Mucosa of rectum (tissue), 2 donors: ENCODE measurements around the gene SENP5.

ENCODE experiments used
- H3K27ac ChIP-seq, 2 donors: one replicate each; pipeline ENCODE4 v1.7.0; 2013; ENCODE audit warnings: inconsistent platforms in 2 of 2, low read depth in 2 of 2, low read length in 2 of 2
- H3K27me3 ChIP-seq, 2 donors: one replicate each; pipeline ENCODE4 v1.7.0; 2013; ENCODE audit warnings: low read length in 2 of 2; ENCODE audit not compliant: control insufficient read depth in 2 of 2, insufficient read depth in 2 of 2
- H3K36me3 ChIP-seq, 2 donors: one replicate each; pipeline ENCODE4 v1.7.0; 2013; ENCODE audit warnings: low read length in 2 of 2; ENCODE audit not compliant: control insufficient read depth in 2 of 2, insufficient read depth in 2 of 2
- H3K4me1 ChIP-seq, 2 donors: one replicate each; pipeline ENCODE4 v1.7.0; 2013; ENCODE audit warnings: low read length in 2 of 2, mild to moderate bottlenecking in 1 of 2; ENCODE audit not compliant: control insufficient read depth in 2 of 2, insufficient read depth in 2 of 2
- H3K4me3 ChIP-seq, 2 donors: one replicate each; pipeline ENCODE4 v1.7.0; 2013; ENCODE audit warnings: low read length in 2 of 2
- H3K9ac ChIP-seq, 2 donors: one replicate each; pipeline ENCODE4 v1.7.0; 2013; ENCODE audit warnings: low read length in 2 of 2, low read depth in 1 of 2, mild to moderate bottlenecking in 1 of 2
- H3K9me3 ChIP-seq, 2 donors: one replicate each; pipeline ENCODE4 v1.7.0; 2013; ENCODE audit warnings: low read length in 2 of 2; ENCODE audit not compliant: control insufficient read depth in 2 of 2
- donor health status: healthy.
- donor health status: Normal muscosa, but diverticular disease.

The SENP5 gene

DNA sequence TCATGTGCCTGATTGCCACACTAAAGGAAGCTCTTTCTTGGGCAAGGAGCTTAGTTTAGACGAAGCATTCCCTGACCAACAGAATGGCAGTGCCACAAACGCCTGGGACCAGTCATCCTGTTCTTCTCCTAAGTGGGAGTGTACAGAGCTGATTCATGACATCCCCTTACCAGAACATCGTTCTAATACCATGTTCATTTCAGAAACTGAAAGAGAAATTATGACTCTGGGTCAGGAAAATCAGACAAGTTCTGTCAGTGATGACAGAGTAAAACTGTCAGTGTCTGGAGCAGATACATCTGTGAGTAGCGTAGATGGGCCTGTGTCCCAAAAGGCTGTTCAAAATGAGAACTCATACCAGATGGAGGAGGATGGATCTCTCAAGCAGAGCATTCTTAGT is 18.4 kb downstream of the SENP5 start:
- H3K4me3 ChIP-seq: no peak overlapping the region
- H3K36me3 ChIP-seq: peaks cover 16 to 18% of the 10 kb centered on the region in 2 donors
- H3K27ac ChIP-seq: no peak overlapping the region
- no peaks in the 10 kb centered on the region for H3K4me1 ChIP-seq
- no peaks in the 10 kb centered on the region for H3K9me3 ChIP-seq
- H3K9ac ChIP-seq: no peak overlapping the region
- H3K27me3 ChIP-seq: no peaks in the 10 kb centered on the region

- Histone ChIP-seq H3K36me3 (peaks cover 15 to 16% of the 10 kb centered on the region in 2 donors), H3K27me3 (no peaks in the 10 kb centered on the region), H3K9me3 (no peaks in the 10 kb centered on the region), H3K4me3 (no peak overlapping the region), H3K4me1 (no peaks in the 10 kb centered on the region), H3K27ac (no peak overlapping the region), H3K9ac (no peak overlapping the region)
These were observed 22.4 kb downstream of the SENP5 start for GRCh38 chr3:196889844-196890708.

- Histone ChIP-seq H3K36me3 (peaks cover 0 to under 1% of the 10 kb centered on the region in 2 donors), H3K27ac (no peak overlapping the region), H3K4me1 (no peaks in the 10 kb centered on the region), H3K9ac (no peak overlapping the region), H3K27me3 (no peaks in the 10 kb centered on the region), H3K9me3 (no peaks in the 10 kb centered on the region), H3K4me3 (no peak overlapping the region)
These were observed 27.0 kb downstream of the SENP5 start for GRCh38 chr3:196894557-196895295.

DNA sequence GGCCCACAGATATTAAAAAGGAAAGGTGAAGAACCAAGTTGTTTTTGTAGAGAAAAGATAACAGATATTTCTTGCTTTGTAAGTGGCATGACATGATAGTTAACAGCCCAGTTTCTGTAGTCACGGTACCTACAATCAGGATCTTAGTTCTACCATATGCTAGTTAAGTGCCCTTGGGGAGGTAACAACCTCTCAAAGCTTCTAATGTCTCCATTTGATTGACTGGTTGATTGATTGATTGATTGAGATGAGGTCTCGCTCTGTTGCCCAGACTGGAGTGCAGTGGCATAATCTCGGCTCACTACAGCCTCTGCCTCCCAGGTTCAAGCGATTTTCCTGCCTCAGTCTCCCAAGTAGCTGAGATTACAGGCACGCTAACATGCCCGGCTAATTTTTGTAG is 28.5 kb downstream of the SENP5 start:
- peaks cover 2 to 6% of the 10 kb centered on the region in 2 donors for H3K36me3 ChIP-seq
- no peaks in the 10 kb centered on the region for H3K27me3 ChIP-seq
- H3K9ac ChIP-seq: no peak overlapping the region
- no peak overlapping the region for H3K27ac ChIP-seq
- no peaks in the 10 kb centered on the region for H3K9me3 ChIP-seq
- H3K4me3 ChIP-seq: no peak overlapping the region
- H3K4me1 ChIP-seq: no peaks in the 10 kb centered on the region

GRCh38 chr3:196901768-196902167 is 34.0 kb downstream of the SENP5 start:
- Histone ChIP-seq H3K9me3 (no peaks in the 10 kb centered on the region), H3K36me3 (peaks cover 40 to 47% of the 10 kb centered on the region in 2 donors), H3K27me3 (no peaks in the 10 kb centered on the region), H3K4me3 (no peak overlapping the region), H3K4me1 (no peaks in the 10 kb centered on the region), H3K27ac (no peak overlapping the region), H3K9ac (no peak overlapping the region)

DNA sequence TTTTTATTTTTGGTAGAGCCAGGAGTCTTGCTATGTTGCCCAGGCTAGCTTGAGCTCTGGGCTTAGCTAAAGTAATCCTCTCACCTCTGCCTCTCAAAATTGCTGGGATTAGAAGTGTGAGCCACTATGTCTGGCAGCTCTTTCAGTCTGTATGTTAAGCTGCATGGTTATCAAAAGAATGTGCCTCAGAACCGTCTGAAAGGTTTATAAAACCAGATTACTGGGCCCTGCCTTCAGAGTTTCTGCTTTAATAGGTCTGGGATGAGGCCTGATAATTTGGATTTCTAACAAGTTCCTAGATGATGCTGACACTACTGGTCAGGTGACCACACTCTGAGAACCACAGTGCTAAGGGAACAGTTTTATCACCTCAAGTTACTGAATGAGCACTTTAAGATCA is 34.6 kb downstream of the SENP5 start:
- Histone ChIP-seq H3K9ac (no peak overlapping the region), H3K36me3 (peaks cover 41 to 47% of the 10 kb centered on the region in 2 donors), H3K27ac (no peak overlapping the region)

GRCh38 chr3:196903740-196904139 is 36.0 kb downstream of the SENP5 start:
- Histone ChIP-seq H3K27ac (no peak overlapping the region), H3K36me3 (peaks cover 41 to 50% of the 10 kb centered on the region in 2 donors), H3K9ac (no peak overlapping the region), H3K4me3 (no peak overlapping the region), H3K4me1 (no peaks in the 10 kb centered on the region), H3K27me3 (no peaks in the 10 kb centered on the region), H3K9me3 (no peaks in the 10 kb centered on the region)

More for the DNA sequence above, 34.6 kb downstream of the SENP5 start:
- H3K4me1 ChIP-seq: no peaks in the 10 kb centered on the region
- H3K27me3 ChIP-seq: no peaks in the 10 kb centered on the region
- no peaks in the 10 kb centered on the region for H3K9me3 ChIP-seq
- no peak overlapping the region for H3K4me3 ChIP-seq

DNA sequence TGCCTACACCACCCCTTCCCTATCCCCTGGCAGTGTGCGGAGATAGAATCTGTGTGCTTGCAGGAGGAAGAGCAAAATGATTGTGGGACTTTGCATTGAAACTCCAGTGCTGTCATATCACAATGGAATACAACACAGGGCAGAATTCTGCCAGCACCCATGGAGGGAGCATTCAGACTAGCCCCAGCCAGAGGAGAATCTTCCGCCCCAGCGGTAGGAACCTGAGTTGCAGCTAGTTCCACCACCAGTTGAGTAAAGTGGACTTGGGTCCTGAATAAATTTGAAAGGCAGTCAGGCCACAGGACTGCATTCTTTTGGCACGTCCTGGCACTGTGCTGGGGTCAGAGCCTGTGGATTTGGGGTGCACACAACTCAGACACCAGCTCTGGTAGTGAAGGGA is 47.1 kb downstream of the SENP5 start:
- H3K4me3 ChIP-seq: no peak overlapping the region

DNA sequence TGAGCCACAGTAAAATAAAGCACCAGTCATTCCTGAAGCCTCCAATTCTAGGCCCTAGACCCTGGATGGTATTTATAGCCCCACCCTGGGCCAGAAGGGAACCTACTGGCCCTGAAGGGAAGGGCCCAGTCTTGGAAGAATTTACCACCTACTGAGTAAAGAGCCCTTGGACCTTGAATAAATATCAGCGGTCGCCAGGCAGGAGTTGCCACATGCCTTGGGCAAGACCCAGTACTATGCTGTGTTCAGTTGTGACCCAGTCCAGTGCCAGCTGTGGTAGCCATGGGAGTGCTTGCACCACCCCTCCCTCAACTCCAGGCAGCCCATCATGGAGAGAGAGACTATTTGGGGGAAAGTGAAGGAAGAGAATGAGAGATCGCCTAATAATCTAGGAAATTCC is 47.7 kb downstream of the SENP5 start:
- no peak overlapping the region for H3K4me3 ChIP-seq
- H3K36me3 ChIP-seq: peaks cover 7 to 10% of the 10 kb centered on the region in 2 donors
- no peaks in the 10 kb centered on the region for H3K4me1 ChIP-seq
- H3K27ac ChIP-seq: no peak overlapping the region
- no peaks in the 10 kb centered on the region for H3K27me3 ChIP-seq
- no peaks in the 10 kb centered on the region for H3K9me3 ChIP-seq
- no peak overlapping the region for H3K9ac ChIP-seq

More for the DNA sequence above, 47.1 kb downstream of the SENP5 start:
- no peaks in the 10 kb centered on the region for H3K4me1 ChIP-seq
- H3K27me3 ChIP-seq: no peaks in the 10 kb centered on the region
- H3K36me3 ChIP-seq: peaks cover 7 to 10% of the 10 kb centered on the region in 2 donors
- H3K9ac ChIP-seq: no peak overlapping the region
- no peaks in the 10 kb centered on the region for H3K9me3 ChIP-seq
- no peak overlapping the region for H3K27ac ChIP-seq

DNA sequence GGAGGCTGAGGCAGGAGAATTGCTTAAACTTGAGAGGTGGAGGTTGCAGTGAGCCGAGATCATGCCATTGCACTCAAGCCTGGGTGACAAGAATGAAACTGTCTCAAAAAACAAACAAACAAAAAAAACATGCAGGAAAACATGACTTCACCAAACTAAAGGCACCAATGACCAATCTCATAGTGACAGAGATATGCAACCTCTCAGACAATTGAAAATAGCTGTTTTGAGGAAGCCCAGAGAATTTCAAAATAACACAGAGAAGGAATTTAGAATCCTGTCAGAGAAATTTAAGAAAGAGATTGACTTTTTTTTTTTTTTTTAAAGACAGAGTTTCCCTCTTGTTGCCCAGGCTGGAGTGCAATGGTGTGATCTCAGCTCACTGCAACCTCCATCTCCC is 48.5 kb downstream of the SENP5 start:
- H3K4me3 ChIP-seq: no peak overlapping the region
- H3K4me1 ChIP-seq: no peaks in the 10 kb centered on the region
- H3K36me3 ChIP-seq: peaks cover 7 to 10% of the 10 kb centered on the region in 2 donors
- H3K27ac ChIP-seq: no peak overlapping the region
- H3K9ac ChIP-seq: no peak overlapping the region
- no peaks in the 10 kb centered on the region for H3K9me3 ChIP-seq
- no peaks in the 10 kb centered on the region for H3K27me3 ChIP-seq
